GM12891 (cell line): ENCODE results near the gene DNAJB8.

ENCODE experiments used
- PAX5 ChIP-seq: IDR thresholded peaks from 2 replicates; pipeline ENCODE4 v1.6.1; 2011; ENCODE audit warnings: low read length, moderate library complexity, mild to moderate bottlenecking; ENCODE audit not compliant: insufficient read depth, severe bottlenecking
- POLR2A ChIP-seq: IDR thresholded peaks from 2 replicates; pipeline ENCODE4 v1.6.1; 2011; ENCODE audit warnings: low read depth, low read length, control low read depth
- POLR2AphosphoS5 ChIP-seq: IDR thresholded peaks from 2 replicates; pipeline ENCODE4 v1.6.1; 2011; ENCODE audit warnings: low read depth, low read length, control low read depth
- TAF1 ChIP-seq: IDR thresholded peaks from 2 replicates; pipeline ENCODE4 v1.6.1; 2011; ENCODE audit warnings: low read depth, low read length, control low read depth

GRCh38 chr3:128501431-128501830 lies 34.7 kb upstream of the DNAJB8 start:
- no peak for TF ChIP-seq POLR2A
- TF ChIP-seq POLR2AphosphoS5 = no peak
- TF ChIP-seq PAX5 = no peak
- TF ChIP-seq TAF1 = no peak
